ENCODE measurements around the gene EFCAB10.

Gene EFCAB10

DNA sequence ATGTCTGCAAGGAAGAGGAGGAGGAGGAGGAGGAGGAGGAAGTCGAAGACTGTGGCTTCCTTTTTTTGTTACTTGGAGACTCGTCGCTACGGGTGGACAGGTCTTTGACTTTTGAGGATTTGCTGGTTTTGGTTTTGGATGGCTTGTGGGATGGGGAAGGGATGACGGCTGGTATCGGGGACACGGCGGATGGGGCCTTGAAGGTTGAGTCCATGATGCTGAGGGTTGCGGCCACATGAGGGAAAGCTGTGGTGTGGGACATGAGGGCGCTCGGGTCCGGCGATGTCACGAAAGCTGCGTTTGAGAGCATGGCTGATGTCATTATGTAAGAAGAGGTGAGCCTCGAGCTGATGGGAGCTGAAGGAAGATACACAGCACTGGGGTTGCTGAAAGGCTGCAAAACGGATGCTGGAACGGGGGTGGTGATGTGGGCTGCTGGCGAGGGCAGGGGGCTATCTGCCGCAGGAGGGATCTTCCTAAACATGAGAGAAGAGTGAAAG, 33.1 kb upstream of the EFCAB10 start (continued):
- TF ChIP-seq, protein P1, sequence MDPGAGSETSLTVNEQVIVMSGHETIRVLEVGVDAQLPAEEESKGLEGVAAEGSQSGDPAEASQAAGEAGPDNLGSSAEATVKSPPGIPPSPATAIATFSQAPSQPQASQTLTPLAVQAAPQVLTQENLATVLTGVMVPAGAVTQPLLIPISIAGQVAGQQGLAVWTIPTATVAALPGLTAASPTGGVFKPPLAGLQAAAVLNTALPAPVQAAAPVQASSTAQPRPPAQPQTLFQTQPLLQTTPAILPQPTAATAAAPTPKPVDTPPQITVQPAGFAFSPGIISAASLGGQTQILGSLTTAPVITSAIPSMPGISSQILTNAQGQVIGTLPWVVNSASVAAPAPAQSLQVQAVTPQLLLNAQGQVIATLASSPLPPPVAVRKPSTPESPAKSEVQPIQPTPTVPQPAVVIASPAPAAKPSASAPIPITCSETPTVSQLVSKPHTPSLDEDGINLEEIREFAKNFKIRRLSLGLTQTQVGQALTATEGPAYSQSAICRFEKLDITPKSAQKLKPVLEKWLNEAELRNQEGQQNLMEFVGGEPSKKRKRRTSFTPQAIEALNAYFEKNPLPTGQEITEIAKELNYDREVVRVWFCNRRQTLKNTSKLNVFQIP (CRISPR knock-in tag; IDR thresholded peaks at IDR 0.05; ENCODE audit: borderline replicate concordance, low read depth): no peak
- TF ChIP-seq TCF4 (CRISPR knock-in tag; IDR thresholded peaks at IDR 0.05; ENCODE audit: borderline replicate concordance) (no peak), PPARA (CRISPR knock-in tag; IDR thresholded peaks at IDR 0.05; ENCODE audit: borderline replicate concordance) (no peak), ZC3H10 (CRISPR knock-in tag; IDR thresholded peaks at IDR 0.05) (no peak)
- TF ChIP-seq, protein P2, sequence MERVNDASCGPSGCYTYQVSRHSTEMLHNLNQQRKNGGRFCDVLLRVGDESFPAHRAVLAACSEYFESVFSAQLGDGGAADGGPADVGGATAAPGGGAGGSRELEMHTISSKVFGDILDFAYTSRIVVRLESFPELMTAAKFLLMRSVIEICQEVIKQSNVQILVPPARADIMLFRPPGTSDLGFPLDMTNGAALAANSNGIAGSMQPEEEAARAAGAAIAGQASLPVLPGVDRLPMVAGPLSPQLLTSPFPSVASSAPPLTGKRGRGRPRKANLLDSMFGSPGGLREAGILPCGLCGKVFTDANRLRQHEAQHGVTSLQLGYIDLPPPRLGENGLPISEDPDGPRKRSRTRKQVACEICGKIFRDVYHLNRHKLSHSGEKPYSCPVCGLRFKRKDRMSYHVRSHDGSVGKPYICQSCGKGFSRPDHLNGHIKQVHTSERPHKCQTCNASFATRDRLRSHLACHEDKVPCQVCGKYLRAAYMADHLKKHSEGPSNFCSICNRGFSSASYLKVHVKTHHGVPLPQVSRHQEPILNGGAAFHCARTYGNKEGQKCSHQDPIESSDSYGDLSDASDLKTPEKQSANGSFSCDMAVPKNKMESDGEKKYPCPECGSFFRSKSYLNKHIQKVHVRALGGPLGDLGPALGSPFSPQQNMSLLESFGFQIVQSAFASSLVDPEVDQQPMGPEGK (CRISPR knock-in tag; IDR thresholded peaks at IDR 0.05; ENCODE audit: borderline replicate concordance): no peak

DNA sequence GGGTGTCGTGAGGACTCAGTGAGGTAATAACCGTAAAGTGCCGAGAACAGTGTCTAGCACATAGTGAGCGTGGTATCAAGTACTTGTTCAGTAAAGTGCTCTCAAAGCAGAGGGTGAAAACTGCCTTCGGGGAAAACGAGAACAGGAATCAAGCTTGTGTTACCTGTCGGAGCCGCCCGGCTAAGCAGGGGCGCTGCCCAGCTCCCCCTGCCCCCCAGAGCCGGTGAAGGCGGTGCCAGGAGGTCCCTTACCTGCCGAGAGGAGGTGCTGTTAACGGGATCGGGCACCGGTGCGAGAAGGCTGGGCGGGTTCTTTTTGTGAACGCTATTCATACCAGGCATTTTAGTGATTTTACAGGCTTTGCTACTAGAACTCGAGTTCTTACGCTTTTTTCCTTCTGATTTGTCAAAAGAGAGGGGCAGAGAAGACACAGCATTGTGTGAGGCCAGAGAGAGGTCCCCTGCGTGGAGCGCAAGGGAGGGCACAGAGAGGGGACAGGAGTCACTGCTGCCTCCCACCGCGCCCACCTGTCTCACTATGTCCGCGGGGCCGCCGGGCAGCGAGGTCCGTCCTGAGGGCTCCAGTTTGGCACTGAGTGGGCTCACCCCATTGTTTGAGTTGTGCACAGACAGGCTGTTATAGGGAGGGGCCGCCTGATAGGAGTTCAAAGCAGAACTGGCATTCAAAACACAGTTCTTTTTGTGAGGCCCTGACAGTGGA, 32.5 kb upstream of the EFCAB10 start:
- TF ChIP-seq CSDC2 (CRISPR knock-in tag; IDR thresholded peaks at IDR 0.05) (no peak), ESRRG (CRISPR knock-in tag; IDR thresholded peaks at IDR 0.05) (no peak), TOX (CRISPR knock-in tag; IDR thresholded peaks at IDR 0.05; ENCODE audit: borderline replicate concordance) (no peak), RARB (CRISPR knock-in tag; IDR thresholded peaks at IDR 0.05) (no peak), ZC3H10 (CRISPR knock-in tag; IDR thresholded peaks at IDR 0.05) (no peak), ZNF70 (CRISPR knock-in tag; IDR thresholded peaks at IDR 0.05) (no peak), PPARA (CRISPR knock-in tag; IDR thresholded peaks at IDR 0.05; ENCODE audit: borderline replicate concordance) (no peak), ZNF8 (CRISPR knock-in tag; IDR thresholded peaks at IDR 0.05) (no peak), GLIS3 (CRISPR knock-in tag; IDR thresholded peaks at IDR 0.05) (no peak), SNAI2 (CRISPR knock-in tag; IDR thresholded peaks at IDR 0.05) (no peak)
- ATAC-seq: no peak

DNA sequence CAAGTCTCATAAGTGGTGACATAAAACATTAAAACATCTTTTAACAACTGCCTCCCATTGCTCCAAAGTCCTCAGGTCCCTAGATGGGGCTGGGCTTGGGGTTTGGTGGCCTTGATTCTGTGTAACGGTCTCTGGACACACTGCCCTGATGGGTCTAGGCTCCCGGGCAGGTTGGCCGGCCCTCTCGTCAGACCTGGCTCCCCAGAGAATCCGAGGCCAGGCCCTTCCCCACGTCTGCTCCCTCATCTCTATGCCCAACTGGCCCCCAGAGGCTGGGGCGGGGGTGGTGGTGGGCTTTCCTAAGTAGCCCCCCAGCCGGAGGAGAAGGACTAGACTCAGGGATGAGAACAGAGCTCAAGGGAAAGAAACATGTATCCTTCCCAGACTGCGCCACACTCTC, 31.5 kb upstream of the EFCAB10 start:
- TF ChIP-seq ZNF565 (CRISPR knock-in tag; conservative IDR thresholded peaks at IDR 0.05; ENCODE audit: low read depth): no peak
- TF ChIP-seq, protein P3, sequence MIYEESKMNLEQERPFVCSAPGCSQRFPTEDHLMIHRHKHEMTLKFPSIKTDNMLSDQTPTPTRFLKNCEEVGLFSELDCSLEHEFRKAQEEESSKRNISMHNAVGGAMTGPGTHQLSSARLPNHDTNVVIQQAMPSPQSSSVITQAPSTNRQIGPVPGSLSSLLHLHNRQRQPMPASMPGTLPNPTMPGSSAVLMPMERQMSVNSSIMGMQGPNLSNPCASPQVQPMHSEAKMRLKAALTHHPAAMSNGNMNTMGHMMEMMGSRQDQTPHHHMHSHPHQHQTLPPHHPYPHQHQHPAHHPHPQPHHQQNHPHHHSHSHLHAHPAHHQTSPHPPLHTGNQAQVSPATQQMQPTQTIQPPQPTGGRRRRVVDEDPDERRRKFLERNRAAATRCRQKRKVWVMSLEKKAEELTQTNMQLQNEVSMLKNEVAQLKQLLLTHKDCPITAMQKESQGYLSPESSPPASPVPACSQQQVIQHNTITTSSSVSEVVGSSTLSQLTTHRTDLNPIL (CRISPR knock-in tag; IDR thresholded peaks at IDR 0.05; ENCODE audit: low read depth): no peak
- no peak for TF ChIP-seq SNAI2 (CRISPR knock-in tag; IDR thresholded peaks at IDR 0.05)
- no peak for TF ChIP-seq RARB (CRISPR knock-in tag; IDR thresholded peaks at IDR 0.05)
- TF ChIP-seq ZNF8 (CRISPR knock-in tag; IDR thresholded peaks at IDR 0.05): no peak
- no peak for ATAC-seq

DNA sequence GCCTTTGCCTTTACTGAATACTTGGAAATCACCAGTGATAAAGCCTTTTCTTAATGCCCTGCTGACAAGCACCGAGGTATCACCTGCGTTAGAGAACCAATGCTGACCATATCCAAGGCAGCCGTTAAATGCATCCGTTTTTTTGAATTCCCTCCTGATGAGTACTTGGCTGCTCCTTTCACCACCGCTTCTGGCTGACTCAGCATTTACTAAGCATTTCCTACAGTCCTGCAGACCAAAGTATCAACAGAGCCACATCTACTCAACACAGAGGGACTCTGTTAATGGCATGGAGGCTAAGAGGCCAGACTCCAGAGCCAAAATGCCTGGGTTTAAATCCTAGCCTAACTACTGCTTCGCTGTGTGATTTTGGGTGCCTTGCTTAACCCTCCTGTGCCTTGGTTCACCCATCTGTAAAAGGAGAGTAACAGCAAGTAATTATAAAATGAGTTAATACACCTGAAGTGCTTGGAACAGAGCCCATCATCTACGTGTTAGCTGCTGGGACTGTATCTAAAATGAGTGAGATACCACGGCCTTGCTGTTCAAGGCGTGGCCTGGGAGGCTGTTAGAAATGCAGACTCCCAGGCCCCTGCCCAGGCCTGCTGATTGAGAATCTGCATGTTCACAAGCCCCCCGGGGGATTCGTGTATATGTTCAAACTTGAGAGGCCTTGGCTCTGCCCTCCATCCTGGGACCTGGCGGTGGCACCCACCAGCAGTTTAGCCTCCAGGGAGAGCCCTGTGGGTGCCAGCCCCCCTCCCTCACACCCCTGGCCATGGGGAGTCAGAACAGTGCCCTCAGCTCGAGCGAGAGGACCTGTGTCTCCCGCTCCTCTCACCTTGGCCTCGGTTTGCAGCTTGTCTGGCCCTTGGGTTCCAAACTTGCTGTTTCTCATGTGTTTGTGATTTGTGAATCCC, 30.8 kb upstream of the EFCAB10 start:
- TF ChIP-seq ZFP30 (CRISPR knock-in tag; IDR thresholded peaks at IDR 0.05) (no peak), TCF4 (CRISPR knock-in tag; IDR thresholded peaks at IDR 0.05; ENCODE audit: borderline replicate concordance) (no peak), OSR1 (CRISPR knock-in tag; IDR thresholded peaks at IDR 0.05) (no peak), PPARA (CRISPR knock-in tag; IDR thresholded peaks at IDR 0.05; ENCODE audit: borderline replicate concordance) (no peak), GLIS3 (CRISPR knock-in tag; IDR thresholded peaks at IDR 0.05) (no peak)
- TF ChIP-seq, protein P4, sequence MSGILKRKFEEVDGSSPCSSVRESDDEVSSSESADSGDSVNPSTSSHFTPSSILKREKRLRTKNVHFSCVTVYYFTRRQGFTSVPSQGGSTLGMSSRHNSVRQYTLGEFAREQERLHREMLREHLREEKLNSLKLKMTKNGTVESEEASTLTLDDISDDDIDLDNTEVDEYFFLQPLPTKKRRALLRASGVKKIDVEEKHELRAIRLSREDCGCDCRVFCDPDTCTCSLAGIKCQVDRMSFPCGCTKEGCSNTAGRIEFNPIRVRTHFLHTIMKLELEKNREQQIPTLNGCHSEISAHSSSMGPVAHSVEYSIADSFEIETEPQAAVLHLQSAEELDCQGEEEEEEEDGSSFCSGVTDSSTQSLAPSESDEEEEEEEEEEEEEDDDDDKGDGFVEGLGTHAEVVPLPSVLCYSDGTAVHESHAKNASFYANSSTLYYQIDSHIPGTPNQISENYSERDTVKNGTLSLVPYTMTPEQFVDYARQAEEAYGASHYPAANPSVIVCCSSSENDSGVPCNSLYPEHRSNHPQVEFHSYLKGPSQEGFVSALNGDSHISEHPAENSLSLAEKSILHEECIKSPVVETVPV (CRISPR knock-in tag; IDR thresholded peaks at IDR 0.05): no peak
- TF ChIP-seq, protein P1 (CRISPR knock-in tag; IDR thresholded peaks at IDR 0.05; ENCODE audit: borderline replicate concordance, low read depth): no peak
- no peak for ATAC-seq
